SK-N-SH treated with all-trans-retinoic acid at 6 μM for 48 hours (cell line): ENCODE data around the gene STAG1.

Experiments used
- ATAC-seq: fragments of 200-7000 bp; cut with Tn5 transposase; 3 replicates; pipeline ENCODE4 v1.9.1; 2020; ENCODE audit warnings: mild to moderate bottlenecking, moderate library complexity
- ARNTL ChIP-seq: fragments of 450-650 bp; formaldehyde crosslinking; IDR thresholded peaks from 2 replicates; pipeline ENCODE4 v1.5.0; 2020; ENCODE audit warnings: low read depth, mild to moderate bottlenecking, moderate library complexity, borderline replicate concordance
- BACH2 ChIP-seq: fragments of 250-450 bp; sonication (Bioruptor Pico); IDR thresholded peaks from 2 replicates; pipeline ENCODE4 v1.9.0; 2021; ENCODE audit warnings: mild to moderate bottlenecking, borderline replicate concordance
- CSDC2 ChIP-seq: fragments of 250-450 bp; sonication (Bioruptor Pico); IDR thresholded peaks from 2 replicates; pipeline ENCODE4 v1.5.0; 2020; ENCODE audit warnings: mild to moderate bottlenecking, moderate library complexity
- ESRRG ChIP-seq: fragments of 250-450 bp; sonication (Bioruptor Pico); IDR thresholded peaks from 2 replicates; pipeline ENCODE4 v1.6.1; 2021; ENCODE audit warnings: mild to moderate bottlenecking
- GLIS3 ChIP-seq: fragments of 250-450 bp; sonication (Bioruptor Pico); IDR thresholded peaks from 2 replicates; pipeline ENCODE4 v1.5.0; 2020; ENCODE audit warnings: mild to moderate bottlenecking, moderate library complexity
- OSR1 ChIP-seq: fragments of 250-450 bp; sonication (Bioruptor Pico); IDR thresholded peaks from 2 replicates; pipeline ENCODE4 v1.8.0; 2022; ENCODE audit warnings: moderate library complexity, mild to moderate bottlenecking, inconsistent platforms
- POU6F1 ChIP-seq: fragments of 250-450 bp; sonication (Bioruptor Pico); IDR thresholded peaks from 2 replicates; pipeline ENCODE4 v1.8.0; 2021; ENCODE audit warnings: low read depth, mild to moderate bottlenecking, moderate library complexity, borderline replicate concordance
- PPARA ChIP-seq: fragments of 250-450 bp; sonication (Bioruptor Pico); IDR thresholded peaks from 2 replicates; pipeline ENCODE4 v1.5.0; 2020; ENCODE audit warnings: mild to moderate bottlenecking, borderline replicate concordance
- RARB ChIP-seq: fragments of 250-450 bp; sonication (Bioruptor Pico); IDR thresholded peaks from 2 replicates; pipeline ENCODE4 v1.8.0; 2021; ENCODE audit warnings: mild to moderate bottlenecking, moderate library complexity
- SNAI2 ChIP-seq: fragments of 250-450 bp; sonication (Bioruptor Pico); IDR thresholded peaks from 2 replicates; pipeline ENCODE4 v1.5.0; 2020; ENCODE audit warnings: mild to moderate bottlenecking, moderate library complexity
- TCF4 ChIP-seq: fragments of 250-450 bp; sonication (Bioruptor Pico); IDR thresholded peaks from 2 replicates; pipeline ENCODE4 v1.8.0; 2021; ENCODE audit warnings: mild to moderate bottlenecking, moderate library complexity, borderline replicate concordance
- TOX ChIP-seq: fragments of 250-450 bp; sonication (Bioruptor Pico); IDR thresholded peaks from 2 replicates; pipeline ENCODE4 v1.8.0; 2021; ENCODE audit warnings: mild to moderate bottlenecking, moderate library complexity, borderline replicate concordance
- TSHZ2 ChIP-seq: fragments of 250-450 bp; sonication (Bioruptor Pico); IDR thresholded peaks from 2 replicates; pipeline ENCODE4 v1.5.0; 2020; ENCODE audit warnings: mild to moderate bottlenecking, moderate library complexity
- ZC3H10 ChIP-seq: fragments of 250-450 bp; sonication (Bioruptor Pico); IDR thresholded peaks from 2 replicates; pipeline ENCODE4 v1.5.1; 2021; ENCODE audit warnings: mild to moderate bottlenecking, moderate library complexity
- ZFP3 ChIP-seq: fragments of 250-450 bp; sonication (Bioruptor Pico); IDR thresholded peaks from 2 replicates; pipeline ENCODE4 v1.5.0; 2020; ENCODE audit warnings: mild to moderate bottlenecking, moderate library complexity
- ZNF565 ChIP-seq: fragments of 450-650 bp; formaldehyde crosslinking; conservative IDR thresholded peaks from 2 replicates; pipeline ENCODE4 v1.5.0; 2020; ENCODE audit warnings: low read depth, mild to moderate bottlenecking, moderate library complexity
- ZNF70 ChIP-seq: fragments of 450-650 bp; formaldehyde crosslinking; IDR thresholded peaks from 2 replicates; pipeline ENCODE4 v1.5.0; 2020; ENCODE audit warnings: mild to moderate bottlenecking, moderate library complexity
- ZNF8 ChIP-seq: fragments of 450-650 bp; formaldehyde crosslinking; IDR thresholded peaks from 2 replicates; pipeline ENCODE4 v1.5.0; 2020; ENCODE audit warnings: mild to moderate bottlenecking, moderate library complexity
- TF ChIP-seq, protein P1 (sequence below): fragments of 250-450 bp; sonication (Bioruptor Pico); IDR thresholded peaks from 2 replicates; pipeline ENCODE4 v1.8.0; 2020; ENCODE audit warnings: mild to moderate bottlenecking, moderate library complexity, borderline replicate concordance
- TF ChIP-seq, protein P2 (sequence below): fragments of 250-450 bp; sonication (Bioruptor Pico); IDR thresholded peaks from 2 replicates; pipeline ENCODE4 v1.5.1; 2021; ENCODE audit warnings: mild to moderate bottlenecking, moderate library complexity

STAG1 gene

GRCh38 chr3:136604961-136605360 is 147.2 kb downstream of the STAG1 start (continued):
- TF ChIP-seq PPARA (CRISPR knock-in tag) = no peak
- no peak for TF ChIP-seq TCF4 (CRISPR knock-in tag)
- TF ChIP-seq ZC3H10 = no peak
- no peak for TF ChIP-seq TSHZ2 (CRISPR knock-in tag)
- TF ChIP-seq CSDC2 (CRISPR knock-in tag) = no peak

DNA sequence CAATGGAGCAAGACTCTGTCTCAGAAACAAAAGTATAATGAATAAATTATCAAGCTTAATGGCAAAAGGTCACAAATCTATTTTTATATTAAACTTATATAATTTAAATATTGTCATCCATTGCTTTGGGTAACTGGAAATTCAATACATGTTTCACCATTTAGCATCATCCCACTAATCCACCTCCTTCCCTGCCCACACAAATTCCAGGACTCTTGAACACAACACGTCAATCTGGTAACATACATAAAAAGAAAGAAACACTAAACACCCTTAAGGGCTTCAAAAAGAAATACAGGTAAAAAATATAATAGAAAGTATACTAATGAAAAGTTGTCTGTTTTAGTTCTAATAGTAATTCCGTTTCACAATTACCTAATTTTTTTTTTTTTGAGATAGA is 149.4 kb downstream of the STAG1 start:
- no peak for ATAC-seq
- TF ChIP-seq TOX (CRISPR knock-in tag) (no peak), PPARA (CRISPR knock-in tag) (no peak), ZNF565 (CRISPR knock-in tag) (no peak), TCF4 (CRISPR knock-in tag) (no peak), ARNTL (CRISPR knock-in tag) (no peak), ZNF70 (CRISPR knock-in tag) (no peak), RARB (CRISPR knock-in tag) (no peak), OSR1 (CRISPR knock-in tag) (no peak), ZC3H10 (no peak), ZFP3 (CRISPR knock-in tag) (no peak), BACH2 (no peak)
- TF ChIP-seq, protein P1, sequence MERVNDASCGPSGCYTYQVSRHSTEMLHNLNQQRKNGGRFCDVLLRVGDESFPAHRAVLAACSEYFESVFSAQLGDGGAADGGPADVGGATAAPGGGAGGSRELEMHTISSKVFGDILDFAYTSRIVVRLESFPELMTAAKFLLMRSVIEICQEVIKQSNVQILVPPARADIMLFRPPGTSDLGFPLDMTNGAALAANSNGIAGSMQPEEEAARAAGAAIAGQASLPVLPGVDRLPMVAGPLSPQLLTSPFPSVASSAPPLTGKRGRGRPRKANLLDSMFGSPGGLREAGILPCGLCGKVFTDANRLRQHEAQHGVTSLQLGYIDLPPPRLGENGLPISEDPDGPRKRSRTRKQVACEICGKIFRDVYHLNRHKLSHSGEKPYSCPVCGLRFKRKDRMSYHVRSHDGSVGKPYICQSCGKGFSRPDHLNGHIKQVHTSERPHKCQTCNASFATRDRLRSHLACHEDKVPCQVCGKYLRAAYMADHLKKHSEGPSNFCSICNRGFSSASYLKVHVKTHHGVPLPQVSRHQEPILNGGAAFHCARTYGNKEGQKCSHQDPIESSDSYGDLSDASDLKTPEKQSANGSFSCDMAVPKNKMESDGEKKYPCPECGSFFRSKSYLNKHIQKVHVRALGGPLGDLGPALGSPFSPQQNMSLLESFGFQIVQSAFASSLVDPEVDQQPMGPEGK = no peak

DNA sequence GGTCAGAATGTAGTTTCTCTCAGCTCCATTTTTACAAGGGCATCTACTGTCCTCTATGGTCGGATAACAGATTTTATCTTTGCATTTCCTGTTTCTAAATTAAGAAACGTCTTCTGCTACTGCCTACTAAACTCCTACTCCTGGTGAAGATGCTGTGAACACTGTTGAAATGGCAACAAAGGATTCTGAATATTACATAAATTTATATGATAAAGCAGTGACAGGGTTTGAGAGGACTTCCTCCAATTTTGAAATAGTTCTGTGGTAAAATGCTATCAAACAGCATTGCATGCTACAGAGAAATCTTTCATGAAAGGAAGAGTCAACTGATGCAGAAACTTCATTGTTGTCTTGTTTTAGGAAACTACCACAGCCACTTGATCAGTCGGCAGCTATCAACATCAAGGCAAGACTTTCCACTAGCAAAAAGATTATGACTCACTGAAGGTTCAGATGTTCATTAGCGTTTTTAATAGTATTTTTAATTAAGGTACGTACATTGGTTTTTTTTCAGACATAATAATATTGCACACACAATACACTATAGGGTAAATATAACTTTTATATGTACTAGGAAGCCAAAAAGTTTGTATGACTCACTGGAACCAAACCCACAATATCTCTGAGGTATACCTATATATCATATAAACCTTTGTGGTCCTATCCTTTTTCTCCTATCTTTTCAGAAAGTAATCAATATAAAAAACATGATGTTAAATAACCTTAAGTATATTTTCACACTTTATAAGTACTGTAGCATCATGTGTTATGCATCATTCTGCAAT is 156.1 kb downstream of the STAG1 start:
- TF ChIP-seq ZNF8 (CRISPR knock-in tag) (no peak), ZNF565 (CRISPR knock-in tag) (no peak), POU6F1 (CRISPR knock-in tag) (no peak), TSHZ2 (CRISPR knock-in tag) (no peak), TOX (CRISPR knock-in tag) (no peak), RARB (CRISPR knock-in tag) (no peak), TCF4 (CRISPR knock-in tag) (no peak), PPARA (CRISPR knock-in tag) (no peak), ZNF70 (CRISPR knock-in tag) (no peak), ZFP3 (CRISPR knock-in tag) (no peak), ARNTL (CRISPR knock-in tag) (no peak), ESRRG (CRISPR knock-in tag) (no peak), GLIS3 (CRISPR knock-in tag) (no peak), SNAI2 (CRISPR knock-in tag) (no peak)
- TF ChIP-seq, protein P1 = no peak
- TF ChIP-seq, protein P2, sequence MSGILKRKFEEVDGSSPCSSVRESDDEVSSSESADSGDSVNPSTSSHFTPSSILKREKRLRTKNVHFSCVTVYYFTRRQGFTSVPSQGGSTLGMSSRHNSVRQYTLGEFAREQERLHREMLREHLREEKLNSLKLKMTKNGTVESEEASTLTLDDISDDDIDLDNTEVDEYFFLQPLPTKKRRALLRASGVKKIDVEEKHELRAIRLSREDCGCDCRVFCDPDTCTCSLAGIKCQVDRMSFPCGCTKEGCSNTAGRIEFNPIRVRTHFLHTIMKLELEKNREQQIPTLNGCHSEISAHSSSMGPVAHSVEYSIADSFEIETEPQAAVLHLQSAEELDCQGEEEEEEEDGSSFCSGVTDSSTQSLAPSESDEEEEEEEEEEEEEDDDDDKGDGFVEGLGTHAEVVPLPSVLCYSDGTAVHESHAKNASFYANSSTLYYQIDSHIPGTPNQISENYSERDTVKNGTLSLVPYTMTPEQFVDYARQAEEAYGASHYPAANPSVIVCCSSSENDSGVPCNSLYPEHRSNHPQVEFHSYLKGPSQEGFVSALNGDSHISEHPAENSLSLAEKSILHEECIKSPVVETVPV (CRISPR knock-in tag) = no peak
- TF ChIP-seq, all 23 proteins: peak for 0
- ATAC-seq = peak; percentile 56; the same call in 2 of the 3 replicates
